Inferior parietal cortex (tissue), 1 donor: Measurements from ENCODE around the gene AMBRA1.
"Not testable (repeated sequence)": the region's sequence is repeated elsewhere in the genome, so short reads cannot be mapped to it uniquely, and the experiment has no call there.

Experiments used
- DNase-seq: peaks from one replicate; pipeline ENCODE4 v3.0.0-alpha.2; 2016; ENCODE audit errors: extremely low spot score

The AMBRA1 gene

GRCh38 chr11:46534711-46535110 lies 59.1 kb downstream of the AMBRA1 start:
- DNase-seq, result no peak

- DNase-seq, result no peak
Measured at GRCh38 chr11:46533396-46534100, 60.3 kb downstream of the AMBRA1 start.

GRCh38 chr11:46529928-46530574 lies 63.8 kb downstream of the AMBRA1 start:
- no peak for DNase-seq

GRCh38 chr11:46529095-46529905 lies 64.5 kb downstream of the AMBRA1 start:
- DNase-seq, result peak; percentile 57

- no peak for DNase-seq
Measured at GRCh38 chr11:46528445-46529094, 65.3 kb downstream of the AMBRA1 start.

GRCh38 chr11:46527591-46528130 lies 66.2 kb downstream of the AMBRA1 start:
- DNase-seq, result no peak

- DNase-seq, result no peak
Measured at GRCh38 chr11:46526216-46527215, 67.3 kb downstream of the AMBRA1 start.

GRCh38 chr11:46524201-46524770 lies 69.5 kb downstream of the AMBRA1 start:
- no peak for DNase-seq

GRCh38 chr11:46523290-46523689 lies 70.5 kb downstream of the AMBRA1 start:
- no peak for DNase-seq

- no peak for DNase-seq
Measured at GRCh38 chr11:46522682-46523281, 71.0 kb downstream of the AMBRA1 start.

GRCh38 chr11:46521961-46522681 lies 71.7 kb downstream of the AMBRA1 start:
- DNase-seq, result no peak

GRCh38 chr11:46520971-46521745 lies 72.7 kb downstream of the AMBRA1 start:
- DNase-seq, result no peak

GRCh38 chr11:46519351-46519750 lies 74.5 kb downstream of the AMBRA1 start:
- no peak for DNase-seq

GRCh38 chr11:46518928-46519327 lies 74.9 kb downstream of the AMBRA1 start:
- DNase-seq, result not testable (repeated sequence)

GRCh38 chr11:46514370-46514769 lies 79.5 kb downstream of the AMBRA1 start:
- no peak for DNase-seq

- DNase-seq, result no peak
Measured at GRCh38 chr11:46513934-46514342, 79.9 kb downstream of the AMBRA1 start.

GRCh38 chr11:46512261-46512881 lies 81.5 kb downstream of the AMBRA1 start:
- DNase-seq, result no peak

- DNase-seq, result no peak
Measured at GRCh38 chr11:46511342-46511741, 82.5 kb downstream of the AMBRA1 start.
